HEK293 (cell line): Measurements from ENCODE around the gene HOGA1.

Experiments
- CTCF ChIA-PET: fragments of 350-600 bp; formaldehyde crosslinking; extraction: SDS; loops from one replicate; lab custom pipeline; 2021; ENCODE audit warnings: antibody characterized with exemption; lab: Yijun Ruan, JAX
- POLR2A ChIA-PET: fragments of 300-600 bp; formaldehyde crosslinking; extraction: SDS; loops from one replicate; lab custom pipeline; 2020; ENCODE audit warnings: antibody characterized with exemption, inconsistent platforms; lab: Yijun Ruan, JAX
- H3K27ac ChIP-seq: fragments of 200-500 bp; sonication (Bioruptor generic); 2 replicates; pipeline ENCODE4 v1.5.1; 2014; ENCODE audit warnings: low read depth, low read length, control low read depth, inconsistent platforms; ENCODE audit errors: extremely low read depth
- H3K36me3 ChIP-seq, 2 experiments: fragments of 200-500 bp in 1 of 2; sonication (Bioruptor generic) in 1 of 2; 1 replicate in 1 of 2; 2 replicates in 1 of 2; pipeline ENCODE4 v1.5.1; 2014 to 2017; ENCODE audit warnings: inconsistent platforms in 2 of 2, low read length in 2 of 2; ENCODE audit not compliant: control insufficient read depth in 2 of 2, insufficient read depth in 1 of 2
- H3K4me1 ChIP-seq: fragments of 200-500 bp; sonication (Bioruptor generic); 2 replicates; pipeline ENCODE4 v1.5.1; 2014; ENCODE audit warnings: mild to moderate bottlenecking, low read length, inconsistent platforms; ENCODE audit not compliant: control insufficient read depth, insufficient read depth
- H3K4me3 ChIP-seq: 2 replicates; pipeline ENCODE4 v1.5.1; 2011; ENCODE audit warnings: low read depth, mild to moderate bottlenecking, control low read depth, low read length, moderate library complexity
- H3K9me3 ChIP-seq: fragments of 200-500 bp; sonication (Bioruptor generic); 2 replicates; pipeline ENCODE4 v1.5.1; 2014; ENCODE audit warnings: low read depth, low read length, inconsistent platforms; ENCODE audit not compliant: control insufficient read depth, insufficient read depth
- HOXA7 ChIP-seq: sonication (generic); formaldehyde crosslinking; IDR thresholded peaks from 2 replicates; pipeline ENCODE4 v1.8.1; 2022; ENCODE audit warnings: missing genetic modification reagents, borderline replicate concordance
- SETDB1 ChIP-seq: IDR thresholded peaks from one replicate; pipeline ENCODE4 v1.6.1; 2017; ENCODE audit warnings: mild to moderate bottlenecking, low read length, moderate library complexity, mixed read lengths; ENCODE audit not compliant: insufficient read length
- ZFP69B ChIP-seq: fragments of 450-650 bp; formaldehyde crosslinking; IDR thresholded peaks from 2 replicates; pipeline ENCODE4 v1.5.1; 2016; ENCODE audit warnings: missing biosample characterization, missing genetic modification characterization
- ZNF133 ChIP-seq: fragments of 450-650 bp; formaldehyde crosslinking; IDR thresholded peaks from 2 replicates; pipeline ENCODE4 v1.5.1; 2016; ENCODE audit warnings: missing biosample characterization, missing genetic modification characterization
- ZNF175 ChIP-seq: fragments of 450-650 bp; formaldehyde crosslinking; IDR thresholded peaks from 2 replicates; pipeline ENCODE4 v1.5.1; 2016; ENCODE audit warnings: missing biosample characterization, missing genetic modification characterization
- ZNF214 ChIP-seq: fragments of 450-650 bp; formaldehyde crosslinking; IDR thresholded peaks from 2 replicates; pipeline ENCODE4 v1.5.1; 2017; ENCODE audit warnings: missing biosample characterization, mild to moderate bottlenecking, missing genetic modification characterization, borderline replicate concordance
- ZNF223 ChIP-seq: fragments of 450-650 bp; formaldehyde crosslinking; IDR thresholded peaks from 2 replicates; pipeline ENCODE4 v1.5.1; 2016; ENCODE audit warnings: missing biosample characterization, missing genetic modification characterization
- ZNF23 ChIP-seq: fragments of 450-650 bp; formaldehyde crosslinking; IDR thresholded peaks from 2 replicates; pipeline ENCODE4 v1.5.1; 2016; ENCODE audit warnings: missing biosample characterization, missing genetic modification characterization, borderline replicate concordance
- ZNF354C ChIP-seq: fragments of 450-650 bp; formaldehyde crosslinking; IDR thresholded peaks from 2 replicates; pipeline ENCODE4 v1.5.1; 2016; ENCODE audit warnings: missing biosample characterization, missing genetic modification characterization, low read depth, borderline replicate concordance
- ZNF670 ChIP-seq: fragments of 450-650 bp; formaldehyde crosslinking; IDR thresholded peaks from 2 replicates; pipeline ENCODE4 v1.5.1; 2016; ENCODE audit warnings: missing biosample characterization, missing genetic modification characterization, low read depth
- ZNF747 ChIP-seq: fragments of 450-650 bp; formaldehyde crosslinking; IDR thresholded peaks from 2 replicates; pipeline ENCODE4 v1.5.1; 2016; ENCODE audit warnings: missing biosample characterization, missing genetic modification characterization
- TF ChIP-seq, protein P1 (sequence below): fragments of 450-650 bp; formaldehyde crosslinking; IDR thresholded peaks from 2 replicates; pipeline ENCODE4 v1.5.1; 2016; ENCODE audit warnings: missing biosample characterization, missing genetic modification characterization
- TF ChIP-seq, protein P2 (sequence below): fragments of 450-650 bp; formaldehyde crosslinking; IDR thresholded peaks from 2 replicates; pipeline ENCODE4 v1.5.1; 2016; ENCODE audit warnings: missing biosample characterization, missing genetic modification characterization
- TF ChIP-seq, protein P3 (sequence below): fragments of 450-650 bp; formaldehyde crosslinking; IDR thresholded peaks from 2 replicates; pipeline ENCODE4 v1.5.1; 2016; ENCODE audit warnings: missing biosample characterization, missing genetic modification characterization
- TF ChIP-seq, protein P4 (sequence below): fragments of 450-650 bp; formaldehyde crosslinking; conservative IDR thresholded peaks from 2 replicates; pipeline ENCODE4 v1.5.1; 2016; ENCODE audit warnings: low read depth, missing biosample characterization, missing genetic modification characterization

Gene HOGA1

DNA sequence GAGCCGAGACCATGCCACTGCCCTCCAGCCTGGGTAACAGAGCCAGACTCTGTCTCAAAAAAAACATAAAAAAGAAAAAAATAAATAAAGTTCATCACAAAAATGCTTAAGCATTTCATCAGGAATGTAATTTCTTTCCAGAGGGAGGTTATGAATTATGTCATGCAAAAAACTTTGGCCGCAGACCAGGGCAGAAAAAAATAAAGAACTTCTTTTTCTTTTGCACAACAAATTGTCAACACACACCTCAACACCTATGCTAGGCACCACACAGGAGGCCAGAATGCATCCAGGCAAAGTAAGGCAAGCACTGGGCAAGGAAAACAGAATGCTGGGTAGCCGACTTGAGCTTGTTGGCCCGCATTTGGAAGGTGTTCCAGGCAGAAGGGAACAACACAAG is 9.2 kb downstream of the HOGA1 start:
- POLR2A ChIA-PET, result no interaction called here
- Histone ChIP-seq H3K36me3 (no peaks in the 10 kb centered on the region), H3K27ac (no peak overlapping the region), H3K9me3 (no peaks in the 10 kb centered on the region), H3K4me1 (no peaks in the 10 kb centered on the region), H3K4me3 (no peak overlapping the region)
- TF ChIP-seq ZFP69B (tag by site-specific recombination) (no peak), SETDB1 (no peak), ZNF747 (tag by site-specific recombination) (no peak), ZNF214 (tag by site-specific recombination) (no peak), ZNF354C (tag by site-specific recombination) (no peak), ZNF133 (tag by site-specific recombination) (no peak), ZNF175 (tag by site-specific recombination) (no peak), ZNF23 (no peak), HOXA7 (CRISPR knock-in tag) (no peak), ZNF670 (tag by site-specific recombination) (no peak), ZNF223 (tag by site-specific recombination) (no peak)
- TF ChIP-seq, protein P1, sequence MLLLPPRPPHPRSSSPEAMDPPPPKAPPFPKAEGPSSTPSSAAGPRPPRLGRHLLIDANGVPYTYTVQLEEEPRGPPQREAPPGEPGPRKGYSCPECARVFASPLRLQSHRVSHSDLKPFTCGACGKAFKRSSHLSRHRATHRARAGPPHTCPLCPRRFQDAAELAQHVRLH (tag by site-specific recombination), result no peak
- TF ChIP-seq, protein P2, sequence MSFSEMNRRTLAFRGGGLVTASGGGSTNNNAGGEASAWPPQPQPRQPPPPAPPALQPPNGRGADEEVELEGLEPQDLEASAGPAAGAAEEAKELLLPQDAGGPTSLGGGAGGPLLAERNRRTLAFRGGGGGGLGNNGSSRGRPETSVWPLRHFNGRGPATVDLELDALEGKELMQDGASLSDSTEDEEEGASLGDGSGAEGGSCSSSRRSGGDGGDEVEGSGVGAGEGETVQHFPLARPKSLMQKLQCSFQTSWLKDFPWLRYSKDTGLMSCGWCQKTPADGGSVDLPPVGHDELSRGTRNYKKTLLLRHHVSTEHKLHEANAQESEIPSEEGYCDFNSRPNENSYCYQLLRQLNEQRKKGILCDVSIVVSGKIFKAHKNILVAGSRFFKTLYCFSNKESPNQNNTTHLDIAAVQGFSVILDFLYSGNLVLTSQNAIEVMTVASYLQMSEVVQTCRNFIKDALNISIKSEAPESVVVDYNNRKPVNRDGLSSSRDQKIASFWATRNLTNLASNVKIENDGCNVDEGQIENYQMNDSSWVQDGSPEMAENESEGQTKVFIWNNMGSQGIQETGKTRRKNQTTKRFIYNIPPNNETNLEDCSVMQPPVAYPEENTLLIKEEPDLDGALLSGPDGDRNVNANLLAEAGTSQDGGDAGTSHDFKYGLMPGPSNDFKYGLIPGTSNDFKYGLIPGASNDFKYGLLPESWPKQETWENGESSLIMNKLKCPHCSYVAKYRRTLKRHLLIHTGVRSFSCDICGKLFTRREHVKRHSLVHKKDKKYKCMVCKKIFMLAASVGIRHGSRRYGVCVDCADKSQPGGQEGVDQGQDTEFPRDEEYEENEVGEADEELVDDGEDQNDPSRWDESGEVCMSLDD (tag by site-specific recombination), result no peak
- TF ChIP-seq, protein P3, sequence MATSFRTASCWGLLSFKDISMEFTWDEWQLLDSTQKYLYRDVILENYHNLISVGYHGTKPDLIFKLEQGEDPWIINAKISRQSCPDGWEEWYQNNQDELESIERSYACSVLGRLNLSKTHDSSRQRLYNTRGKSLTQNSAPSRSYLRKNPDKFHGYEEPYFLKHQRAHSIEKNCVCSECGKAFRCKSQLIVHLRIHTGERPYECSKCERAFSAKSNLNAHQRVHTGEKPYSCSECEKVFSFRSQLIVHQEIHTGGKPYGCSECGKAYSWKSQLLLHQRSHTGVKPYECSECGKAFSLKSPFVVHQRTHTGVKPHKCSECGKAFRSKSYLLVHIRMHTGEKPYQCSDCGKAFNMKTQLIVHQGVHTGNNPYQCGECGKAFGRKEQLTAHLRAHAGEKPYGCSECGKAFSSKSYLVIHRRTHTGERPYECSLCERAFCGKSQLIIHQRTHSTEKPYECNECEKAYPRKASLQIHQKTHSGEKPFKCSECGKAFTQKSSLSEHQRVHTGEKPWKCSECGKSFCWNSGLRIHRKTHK, result no peak
- TF ChIP-seq, protein P4, sequence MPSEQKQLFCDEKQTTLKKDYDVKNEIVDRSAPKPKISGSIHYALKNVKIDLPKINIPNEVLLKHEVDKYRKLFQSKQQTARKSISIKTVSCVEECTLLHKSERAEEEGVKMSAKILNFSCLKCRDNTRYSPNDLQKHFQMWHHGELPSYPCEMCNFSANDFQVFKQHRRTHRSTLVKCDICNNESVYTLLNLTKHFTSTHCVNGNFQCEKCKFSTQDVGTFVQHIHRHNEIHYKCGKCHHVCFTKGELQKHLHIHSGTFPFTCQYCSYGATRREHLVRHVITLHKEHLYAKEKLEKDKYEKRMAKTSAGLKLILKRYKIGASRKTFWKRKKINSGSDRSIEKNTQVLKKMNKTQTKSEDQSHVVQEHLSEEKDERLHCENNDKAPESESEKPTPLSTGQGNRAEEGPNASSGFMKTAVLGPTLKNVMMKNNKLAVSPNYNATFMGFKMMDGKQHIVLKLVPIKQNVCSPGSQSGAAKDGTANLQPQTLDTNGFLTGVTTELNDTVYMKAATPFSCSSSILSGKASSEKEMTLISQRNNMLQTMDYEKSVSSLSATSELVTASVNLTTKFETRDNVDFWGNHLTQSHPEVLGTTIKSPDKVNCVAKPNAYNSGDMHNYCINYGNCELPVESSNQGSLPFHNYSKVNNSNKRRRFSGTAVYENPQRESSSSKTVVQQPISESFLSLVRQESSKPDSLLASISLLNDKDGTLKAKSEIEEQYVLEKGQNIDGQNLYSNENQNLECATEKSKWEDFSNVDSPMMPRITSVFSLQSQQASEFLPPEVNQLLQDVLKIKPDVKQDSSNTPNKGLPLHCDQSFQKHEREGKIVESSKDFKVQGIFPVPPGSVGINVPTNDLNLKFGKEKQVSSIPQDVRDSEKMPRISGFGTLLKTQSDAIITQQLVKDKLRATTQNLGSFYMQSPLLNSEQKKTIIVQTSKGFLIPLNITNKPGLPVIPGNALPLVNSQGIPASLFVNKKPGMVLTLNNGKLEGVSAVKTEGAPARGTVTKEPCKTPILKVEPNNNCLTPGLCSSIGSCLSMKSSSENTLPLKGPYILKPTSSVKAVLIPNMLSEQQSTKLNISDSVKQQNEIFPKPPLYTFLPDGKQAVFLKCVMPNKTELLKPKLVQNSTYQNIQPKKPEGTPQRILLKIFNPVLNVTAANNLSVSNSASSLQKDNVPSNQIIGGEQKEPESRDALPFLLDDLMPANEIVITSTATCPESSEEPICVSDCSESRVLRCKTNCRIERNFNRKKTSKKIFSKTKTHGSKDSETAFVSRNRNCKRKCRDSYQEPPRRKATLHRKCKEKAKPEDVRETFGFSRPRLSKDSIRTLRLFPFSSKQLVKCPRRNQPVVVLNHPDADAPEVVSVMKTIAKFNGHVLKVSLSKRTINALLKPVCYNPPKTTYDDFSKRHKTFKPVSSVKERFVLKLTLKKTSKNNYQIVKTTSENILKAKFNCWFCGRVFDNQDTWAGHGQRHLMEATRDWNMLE (tag by site-specific recombination), result no peak
- CTCF ChIA-PET, result interaction anchor here (0.6 to 0.8 kb wide), 3 partner anchors 9 to 21 kb away, joined by 3 to 4 read pairs (median 3); partner anchors contain the start of gene ANKRD2
